B cell (primary cell): ENCODE data around the gene ARHGAP19. TPM values are rescaled to one million over a fixed set of nuclear protein-coding genes. Genes with fewer than 3 reads are reported as not detected.

Experiments used
- ATAC-seq: fragments of 200-7000 bp; cut with Tn5 transposase; one replicate; pipeline ENCODE4 v1.10.0; 2021; ENCODE audit warnings: low read depth, mild to moderate bottlenecking, moderate number of reproducible peaks, moderate library complexity
- CTCF ChIA-PET: fragments of 350-600 bp; sonication (Branson Sonifier 250); formaldehyde crosslinking; loops from one replicate; lab custom pipeline; 2021; ENCODE audit warnings: antibody characterized with exemption, inconsistent platforms; lab: Charles Lee
- POLR2A ChIA-PET: fragments of 350-600 bp; sonication (Branson Sonifier 250); formaldehyde crosslinking; loops from one replicate; lab custom pipeline; 2021; ENCODE audit warnings: antibody characterized with exemption; lab: Charles Lee
- DNase-seq: peaks from one replicate; pipeline ENCODE4 v3.0.0; 2013
- H2AFZ ChIP-seq: 2 replicates; pipeline ENCODE4 v1.6.1; 2012; ENCODE audit warnings: mild to moderate bottlenecking, low read depth, low read length; ENCODE audit not compliant: insufficient read depth, poor library complexity, severe bottlenecking
- H3K27ac ChIP-seq, 2 donors: 1 replicate in 1 of 2; 2 replicates in 1 of 2; pipeline ENCODE4 v1.5.1; 2012 to 2013; ENCODE audit warnings: low read length in 2 of 2, mild to moderate bottlenecking in 2 of 2, moderate library complexity in 1 of 2
- H3K27me3 ChIP-seq, 4 experiments: fragments of 200-600 bp in 1 of 4; sonication (generic) in 1 of 4; replicated peaks in 1 of 4; 1 replicate in 2 of 4; 2 replicates in 2 of 4; pipeline versions ENCODE4 v1.6.1 to v1.7.0; 2013 to 2016; ENCODE audit warnings: low read length in 3 of 4, mild to moderate bottlenecking in 2 of 4, mixed read lengths in 1 of 4, moderate library complexity in 1 of 4; ENCODE audit not compliant: insufficient read depth in 4 of 4, control insufficient read depth in 3 of 4; ENCODE audit errors: control extremely low read depth in 1 of 4
- H3K36me3 ChIP-seq, 2 experiments: replicated peaks in 1 of 2; 1 replicate in 1 of 2; 2 replicates in 1 of 2; pipeline versions ENCODE4 v1.6.1 to v1.7.1; 2013; ENCODE audit warnings: low read length in 1 of 2; ENCODE audit not compliant: insufficient read depth in 2 of 2, control insufficient read depth in 1 of 2; ENCODE audit errors: control extremely low read depth in 1 of 2, extremely low read depth in 1 of 2
- H3K4me1 ChIP-seq, 2 donors: fragments of 200-600 bp in 1 of 2; sonication (generic) in 1 of 2; 1 replicate in 1 of 2; 2 replicates in 1 of 2; pipeline versions ENCODE4 v1.5.1 to v1.6.1; 2013 to 2017; ENCODE audit warnings: low read length in 2 of 2; ENCODE audit not compliant: control insufficient read depth in 2 of 2, insufficient read depth in 2 of 2
- H3K4me2 ChIP-seq: replicated peaks from 2 replicates; pipeline ENCODE3; 2012; ENCODE audit warnings: mild to moderate bottlenecking, low read depth, low read length; ENCODE audit not compliant: poor library complexity, severe bottlenecking
- H3K4me3 ChIP-seq, 5 experiments: fragments of 200-600 bp in 1 of 5; sonication (generic) in 1 of 5; 1 replicate in 3 of 5; 2 replicates in 2 of 5; pipeline versions ENCODE4 v1.5.1 to v1.7.0; 2011 to 2016; ENCODE audit warnings: low read length in 4 of 5, mild to moderate bottlenecking in 4 of 5, low read depth in 2 of 5, control low read depth in 1 of 5, moderate library complexity in 1 of 5; ENCODE audit not compliant: insufficient read depth in 1 of 5; ENCODE audit errors: control extremely low read depth in 1 of 5, extremely low read depth in 1 of 5
- H3K79me2 ChIP-seq: fragments of 200-600 bp; sonication (generic); one replicate; pipeline ENCODE4 v1.6.0; 2016; ENCODE audit warnings: low read length; ENCODE audit not compliant: control insufficient read depth, insufficient read depth
- H3K9ac ChIP-seq: fragments of 200-600 bp; sonication (generic); 2 replicates; pipeline ENCODE4 v1.6.1; 2017; ENCODE audit warnings: mild to moderate bottlenecking, low read length, moderate library complexity
- H3K9me3 ChIP-seq, 3 donors: one replicate each; pipeline versions ENCODE4 v1.6.1 to v1.7.1; 2013; ENCODE audit warnings: low read length in 2 of 3; ENCODE audit not compliant: control insufficient read depth in 2 of 3, insufficient read depth in 1 of 3; ENCODE audit errors: control extremely low read depth in 1 of 3
- H4K20me1 ChIP-seq: 2 replicates; pipeline ENCODE4 v1.6.0; 2012; ENCODE audit warnings: mild to moderate bottlenecking, low read length; ENCODE audit not compliant: insufficient read depth, control insufficient read depth, poor library complexity, severe bottlenecking
- H3K27ac Mint-ChIP-seq: one replicate; pipeline ENCODE4 v1.8.0; 2021; ENCODE audit warnings: mixed read lengths
- H3K27me3 Mint-ChIP-seq: one replicate; pipeline ENCODE4 v1.8.0; 2021; ENCODE audit warnings: mixed read lengths
- H3K4me1 Mint-ChIP-seq: one replicate; pipeline ENCODE4 v1.8.0; 2021; ENCODE audit warnings: mixed read lengths
- H3K4me3 Mint-ChIP-seq: one replicate; pipeline ENCODE4 v1.8.0; 2021; ENCODE audit warnings: mixed read lengths
- H3K9me3 Mint-ChIP-seq: one replicate; pipeline ENCODE4 v1.8.0; 2022; ENCODE audit warnings: mixed read lengths; ENCODE audit not compliant: insufficient read depth
- EZH2 ChIP-seq: IDR thresholded peaks from 2 replicates; pipeline ENCODE4 v1.6.1; 2012; ENCODE audit warnings: borderline replicate concordance, low read depth, mild to moderate bottlenecking, moderate library complexity, low read length; ENCODE audit not compliant: insufficient read depth, poor library complexity, severe bottlenecking
- WGBS: methylation state at CpG from one replicate; pipeline ENCODE4 v1.1.5; 2013; ENCODE audit warnings: missing lambda C conversion rate; ENCODE audit not compliant: insufficient coverage; 5-methylcytosine and 5-hydroxymethylcytosine counted together
- intact Hi-C: fragments of 100-400 bp; cut with micrococcal nuclease; formaldehyde crosslinking; loops from one replicate; pipeline ENCODE4 v1.10.0; 2022
- polyA plus RNA-seq: library from polyadenylated mRNA; depleted of rRNA; stranded (reverse); fragments of >200 nt; gene quantifications from 2 replicates; pipeline ENCODE4 v1.2.3, GENCODE V29; 2012
- total RNA-seq, 2 donors: library from RNA; stranded (reverse); fragments of 120-200 nt in 1 of 2; gene quantifications; 1 replicate in 1 of 2; 2 replicates in 1 of 2; pipeline versions ENCODE4 v1.2.3 to v1.2.4, GENCODE V29; 2013 to 2022
- TF ChIP-seq, protein P1 (sequence below): fragments of 200-600 bp; IDR thresholded peaks from one replicate; pipeline ENCODE4 v1.8.0; 2022; ENCODE audit warnings: antibody characterized with exemption, mild to moderate bottlenecking

Gene ARHGAP19
- total and polyA plus RNA-seq, 2 donors (not counting 1 experiment from before 2014, with no cell fraction given): 6.4 to 22.5 TPM

DNA sequence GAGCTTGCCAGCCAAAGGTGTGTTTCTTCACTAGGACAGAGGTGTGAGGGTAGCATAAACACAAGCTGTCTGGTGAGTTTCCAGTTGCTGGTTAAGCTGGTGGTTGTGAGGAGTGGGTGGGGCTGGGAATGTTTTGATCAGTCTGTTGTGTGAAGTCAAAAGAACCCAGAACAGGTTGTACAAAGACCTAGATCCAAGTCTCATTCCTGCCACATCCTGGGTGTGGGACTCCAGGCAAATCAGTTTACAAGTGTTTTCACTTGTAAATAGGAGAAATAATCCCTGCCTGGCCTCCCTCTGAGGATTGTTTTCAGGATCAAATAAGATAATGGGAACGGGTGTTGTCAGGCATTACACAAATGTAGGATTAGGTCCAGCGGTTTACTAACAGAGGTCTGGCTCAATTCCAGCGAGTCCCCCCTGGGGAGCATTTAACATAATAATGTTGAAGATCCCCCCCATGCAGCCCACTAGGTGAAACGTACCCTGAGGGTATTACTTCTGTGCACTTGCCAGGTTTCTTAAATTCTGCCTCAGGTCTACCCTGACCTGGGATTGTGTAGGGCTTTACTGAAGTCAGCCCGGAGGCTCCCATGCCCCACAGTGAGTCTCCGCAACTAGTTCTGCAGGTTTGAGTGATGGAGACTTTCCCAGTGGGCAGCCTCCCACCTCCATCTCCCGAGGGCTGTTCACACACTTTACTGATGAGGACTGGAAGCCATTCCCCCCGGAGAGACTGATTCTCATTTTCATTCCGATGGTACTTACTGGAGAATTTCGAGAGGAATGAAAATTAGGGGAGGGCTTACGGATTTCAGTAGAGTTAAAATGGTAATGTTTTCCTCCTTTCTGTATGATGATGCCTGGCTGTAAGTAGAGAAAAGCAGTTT is 44.8 kb upstream of the ARHGAP19 start:
- no peak for TF ChIP-seq EZH2
- TF ChIP-seq, protein P1, sequence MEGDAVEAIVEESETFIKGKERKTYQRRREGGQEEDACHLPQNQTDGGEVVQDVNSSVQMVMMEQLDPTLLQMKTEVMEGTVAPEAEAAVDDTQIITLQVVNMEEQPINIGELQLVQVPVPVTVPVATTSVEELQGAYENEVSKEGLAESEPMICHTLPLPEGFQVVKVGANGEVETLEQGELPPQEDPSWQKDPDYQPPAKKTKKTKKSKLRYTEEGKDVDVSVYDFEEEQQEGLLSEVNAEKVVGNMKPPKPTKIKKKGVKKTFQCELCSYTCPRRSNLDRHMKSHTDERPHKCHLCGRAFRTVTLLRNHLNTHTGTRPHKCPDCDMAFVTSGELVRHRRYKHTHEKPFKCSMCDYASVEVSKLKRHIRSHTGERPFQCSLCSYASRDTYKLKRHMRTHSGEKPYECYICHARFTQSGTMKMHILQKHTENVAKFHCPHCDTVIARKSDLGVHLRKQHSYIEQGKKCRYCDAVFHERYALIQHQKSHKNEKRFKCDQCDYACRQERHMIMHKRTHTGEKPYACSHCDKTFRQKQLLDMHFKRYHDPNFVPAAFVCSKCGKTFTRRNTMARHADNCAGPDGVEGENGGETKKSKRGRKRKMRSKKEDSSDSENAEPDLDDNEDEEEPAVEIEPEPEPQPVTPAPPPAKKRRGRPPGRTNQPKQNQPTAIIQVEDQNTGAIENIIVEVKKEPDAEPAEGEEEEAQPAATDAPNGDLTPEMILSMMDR: no peak
- Histone ChIP-seq H3K9ac (no peak overlapping the region), H3K27me3 (no peaks in the 10 kb centered on the region), H3K4me1 (peaks cover 16 to 19% of the 10 kb centered on the region in 2 donors), H3K9me3 (no peaks in the 10 kb centered on the region), H3K4me3 (no peak overlapping the region), H3K27ac (no peak overlapping the region), H4K20me1 (peaks cover 17% of the 10 kb centered on the region), H3K4me2 (no peak overlapping the region), H3K36me3 (peaks cover 0 to 7% of the 10 kb centered on the region in 2 experiments), H3K79me2 (peaks cover 18% of the 10 kb centered on the region), H2AFZ (no peak overlapping the region)
- Mint-ChIP-seq H3K27ac (no peak overlapping the region), H3K4me3 (no peak overlapping the region), H3K9me3 (no peaks in the 10 kb centered on the region), H3K27me3 (no peaks in the 10 kb centered on the region), H3K4me1 (peaks cover 19% of the 10 kb centered on the region)
- ChIA-PET CTCF (interaction anchor here (0.6 kb wide), 1 partner anchor 29 kb away, joined by 4 read pairs; no protein-coding TSS in a partner anchor), POLR2A (no interaction called here)
- ATAC-seq (no peak), DNase-seq (no peak)
- intact Hi-C loops: loop anchor here (5.0 kb wide), 1 partner anchor 110 kb away; the partner anchor contains the start of genes EXOSC1 and ZDHHC16
- 100% methylated on average over 3 of the region's 11 CpGs for WGBS

DNA sequence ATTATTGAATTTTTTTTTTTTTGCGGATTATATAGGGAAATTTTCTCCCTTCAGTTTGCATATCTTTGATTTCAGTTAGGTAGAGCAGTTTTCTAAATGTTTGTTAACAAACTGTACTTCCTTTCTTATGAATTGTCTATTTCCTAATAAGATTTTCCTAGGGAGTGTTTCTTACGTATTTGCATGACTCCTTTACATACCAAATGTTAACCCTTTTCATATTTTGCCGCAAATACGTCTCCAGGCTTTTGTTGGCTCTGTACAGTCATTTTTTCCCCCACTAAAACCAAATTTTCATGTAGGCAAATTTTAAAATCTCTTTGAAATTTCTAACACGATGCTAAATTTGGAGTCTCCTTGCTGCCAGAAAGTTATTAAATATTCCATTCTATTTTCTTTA is 44.0 kb upstream of the ARHGAP19 start:
- H3K9ac ChIP-seq: no peak overlapping the region
- DNase-seq: no peak
- H4K20me1 ChIP-seq: peaks cover 24% of the 10 kb centered on the region
- 81% methylated on average over 3 of the region's 5 CpGs for WGBS
- H3K27me3 ChIP-seq: no peaks in the 10 kb centered on the region
- ChIA-PET POLR2A (no interaction called here), CTCF (no interaction called here)
- H3K36me3 ChIP-seq: peaks cover 2 to 8% of the 10 kb centered on the region in 2 experiments
- Mint-ChIP-seq H3K4me1 (peaks cover 24% of the 10 kb centered on the region), H3K27me3 (no peaks in the 10 kb centered on the region), H3K9me3 (no peaks in the 10 kb centered on the region), H3K4me3 (no peak overlapping the region), H3K27ac (no peak overlapping the region)
- H2AFZ ChIP-seq: no peak overlapping the region
- peaks cover 23 to 26% of the 10 kb centered on the region in 2 donors for H3K4me1 ChIP-seq
- no peak for ATAC-seq
- H3K4me2 ChIP-seq: no peak overlapping the region
- no peaks in the 10 kb centered on the region for H3K9me3 ChIP-seq
- H3K27ac ChIP-seq: no peak overlapping the region
- no peak overlapping the region for H3K4me3 ChIP-seq
- peaks cover 25% of the 10 kb centered on the region for H3K79me2 ChIP-seq
- TF ChIP-seq, protein P1: no peak
- no peak for TF ChIP-seq EZH2
- intact Hi-C loops: loop anchor here (5.0 kb wide), 1 partner anchor 111 kb away; the partner anchor contains the start of genes EXOSC1 and ZDHHC16
